Activated naive CD8-positive, alpha-beta T cell treated with anti-CD3 and anti-CD28 coated beads for 36 hours (primary cell): ENCODE data around the gene RCCD1. TPM values are rescaled to one million over a fixed set of nuclear protein-coding genes. Genes with fewer than 3 reads are reported as not detected.
"Not testable (repeated sequence)": the region's sequence is repeated elsewhere in the genome, so short reads cannot be mapped to it uniquely, and the experiment has no call there.

ENCODE experiments used
- DNase-seq: peaks from one replicate; pipeline ENCODE4 v3.0.0; 2021
- H3K27ac Mint-ChIP-seq: one replicate; pipeline ENCODE4 v1.8.0; 2022; ENCODE audit warnings: mild to moderate bottlenecking, moderate library complexity, mixed read lengths
- H3K27me3 Mint-ChIP-seq: one replicate; pipeline ENCODE4 v1.8.0; 2022; ENCODE audit warnings: mild to moderate bottlenecking, mixed read lengths
- H3K36me3 Mint-ChIP-seq: one replicate; pipeline ENCODE4 v1.8.0; 2021; ENCODE audit warnings: mild to moderate bottlenecking, mixed read lengths
- H3K4me1 Mint-ChIP-seq: one replicate; pipeline ENCODE4 v1.8.0; 2021; ENCODE audit warnings: mixed read lengths
- H3K4me3 Mint-ChIP-seq: one replicate; pipeline ENCODE4 v1.8.0; 2022; ENCODE audit warnings: mild to moderate bottlenecking, moderate library complexity, mixed read lengths
- H3K9me3 Mint-ChIP-seq: one replicate; pipeline ENCODE4 v1.8.0; 2022; ENCODE audit warnings: mixed read lengths
- total RNA-seq, 2 experiments: library from RNA; stranded (reverse); gene quantifications; one replicate each; pipeline ENCODE4 v1.2.3, GENCODE V29; 2021

RCCD1 gene, protein sequence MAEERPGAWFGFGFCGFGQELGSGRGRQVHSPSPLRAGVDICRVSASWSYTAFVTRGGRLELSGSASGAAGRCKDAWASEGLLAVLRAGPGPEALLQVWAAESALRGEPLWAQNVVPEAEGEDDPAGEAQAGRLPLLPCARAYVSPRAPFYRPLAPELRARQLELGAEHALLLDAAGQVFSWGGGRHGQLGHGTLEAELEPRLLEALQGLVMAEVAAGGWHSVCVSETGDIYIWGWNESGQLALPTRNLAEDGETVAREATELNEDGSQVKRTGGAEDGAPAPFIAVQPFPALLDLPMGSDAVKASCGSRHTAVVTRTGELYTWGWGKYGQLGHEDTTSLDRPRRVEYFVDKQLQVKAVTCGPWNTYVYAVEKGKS
- total RNA-seq, result 10 to 100 TPM; 23.3 to 23.6 TPM

DNA sequence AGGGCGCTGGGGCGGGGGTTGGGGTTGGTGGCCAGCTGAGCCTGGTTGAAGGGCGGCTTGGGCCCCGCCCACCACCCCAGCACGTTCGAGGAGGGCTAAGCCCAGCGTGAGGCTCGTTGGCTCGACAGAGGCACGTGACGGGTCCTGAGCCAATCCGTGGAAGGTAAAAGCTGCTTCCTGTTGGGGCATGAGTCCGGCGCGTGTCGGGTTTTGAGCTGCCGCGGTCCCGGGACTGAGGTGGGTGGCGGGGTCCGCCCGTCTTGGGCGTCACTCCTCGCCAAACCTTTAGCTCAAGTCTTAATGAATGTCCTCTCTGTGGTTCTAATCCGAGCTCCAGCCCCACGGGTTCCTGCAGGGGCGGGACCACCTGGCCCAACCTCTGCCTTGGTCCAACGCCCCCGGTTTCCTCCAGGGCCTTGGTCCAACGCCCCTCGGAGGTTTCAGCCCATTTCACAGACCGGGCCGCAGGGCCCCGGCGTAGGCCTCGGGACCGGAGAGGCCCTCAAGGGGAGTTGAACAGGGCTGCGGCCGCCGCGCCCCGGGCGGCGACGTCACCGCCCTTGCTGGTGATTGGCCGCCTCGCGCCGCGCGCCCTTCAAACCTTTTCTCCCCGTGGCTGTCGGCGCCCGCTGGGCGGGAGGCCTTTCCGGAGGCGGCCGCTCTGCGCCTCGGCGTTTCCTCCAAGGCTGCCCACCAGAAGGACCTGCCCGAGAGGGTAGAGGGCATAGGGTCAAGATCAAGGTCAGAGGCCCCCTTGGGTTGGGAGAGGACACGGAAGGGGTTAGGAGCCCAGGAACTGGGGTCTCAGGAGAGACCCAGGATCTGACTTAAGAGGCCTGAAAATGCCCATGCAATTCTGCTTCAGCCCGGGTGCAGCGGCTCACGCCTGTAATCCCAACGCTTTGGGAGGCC, at the start of gene RCCD1:
Gene RCCD1 (plus strand): TSS at position 173 of the 912 bp plus-strand sequence. CDS start 1,851 bp downstream, outside the sequence.
- H3K4me1 Mint-ChIP-seq, result peaks cover 3% of the 10 kb centered on the region

DNA sequence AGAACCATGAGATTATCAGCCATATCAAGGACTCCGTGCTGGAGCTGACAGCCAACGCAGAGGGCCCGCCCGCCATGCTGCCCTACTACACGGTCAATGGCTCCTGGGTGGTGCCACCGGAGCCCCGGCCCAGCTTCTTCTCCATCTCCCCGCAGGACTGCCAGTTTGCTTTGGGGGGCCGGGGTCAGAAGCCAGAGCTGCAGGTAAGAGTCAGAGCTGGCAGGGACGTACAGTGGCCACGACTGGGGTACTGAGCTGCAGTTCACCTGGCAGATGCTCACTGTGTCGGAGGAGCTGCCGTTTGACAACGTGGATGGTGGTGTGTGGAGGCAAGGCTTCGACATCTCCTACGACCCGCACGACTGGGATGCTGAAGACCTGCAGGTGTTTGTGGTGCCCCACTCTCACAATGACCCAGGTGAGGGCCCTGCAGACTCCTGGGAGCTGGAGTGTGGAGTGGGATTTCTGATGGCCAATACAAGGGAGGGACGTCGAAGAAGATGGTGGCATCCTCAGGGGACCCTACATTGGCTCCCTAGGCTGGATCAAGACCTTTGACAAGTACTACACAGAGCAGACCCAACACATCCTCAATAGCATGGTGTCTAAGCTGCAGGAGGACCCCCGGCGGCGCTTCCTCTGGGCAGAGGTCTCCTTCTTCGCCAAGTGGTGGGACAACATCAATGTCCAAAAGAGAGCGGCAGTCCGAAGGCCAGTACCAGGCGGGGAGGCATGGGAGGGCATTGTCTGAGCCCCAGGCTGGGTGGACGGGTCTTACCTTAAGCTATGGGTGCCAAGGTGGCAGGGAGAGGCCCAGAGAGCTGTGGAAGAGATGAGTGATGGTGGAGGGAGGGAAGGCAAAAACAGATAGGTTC, 49.1 kb upstream of the RCCD1 start:
- peaks cover 17% of the 10 kb centered on the region for H3K4me1 Mint-ChIP-seq
- no peak overlapping the region for H3K4me3 Mint-ChIP-seq
- no peaks in the 10 kb centered on the region for H3K9me3 Mint-ChIP-seq
- no peaks in the 10 kb centered on the region for H3K27me3 Mint-ChIP-seq
- H3K36me3 Mint-ChIP-seq, result peaks cover 29% of the 10 kb centered on the region
- DNase-seq, result no peak
- no peak overlapping the region for H3K27ac Mint-ChIP-seq

More for the DNA sequence above, at the start of gene RCCD1:
- Mint-ChIP-seq H3K4me3 (peak within 1 kb of the TSS; percentile 84), H3K27me3 (no peaks in the 10 kb centered on the region), H3K9me3 (no peaks in the 10 kb centered on the region), H3K27ac (peak within 1 kb of the TSS; percentile 95), H3K36me3 (peaks cover 33% of the 10 kb centered on the region)
- peak; percentile 92 for DNase-seq

DNA sequence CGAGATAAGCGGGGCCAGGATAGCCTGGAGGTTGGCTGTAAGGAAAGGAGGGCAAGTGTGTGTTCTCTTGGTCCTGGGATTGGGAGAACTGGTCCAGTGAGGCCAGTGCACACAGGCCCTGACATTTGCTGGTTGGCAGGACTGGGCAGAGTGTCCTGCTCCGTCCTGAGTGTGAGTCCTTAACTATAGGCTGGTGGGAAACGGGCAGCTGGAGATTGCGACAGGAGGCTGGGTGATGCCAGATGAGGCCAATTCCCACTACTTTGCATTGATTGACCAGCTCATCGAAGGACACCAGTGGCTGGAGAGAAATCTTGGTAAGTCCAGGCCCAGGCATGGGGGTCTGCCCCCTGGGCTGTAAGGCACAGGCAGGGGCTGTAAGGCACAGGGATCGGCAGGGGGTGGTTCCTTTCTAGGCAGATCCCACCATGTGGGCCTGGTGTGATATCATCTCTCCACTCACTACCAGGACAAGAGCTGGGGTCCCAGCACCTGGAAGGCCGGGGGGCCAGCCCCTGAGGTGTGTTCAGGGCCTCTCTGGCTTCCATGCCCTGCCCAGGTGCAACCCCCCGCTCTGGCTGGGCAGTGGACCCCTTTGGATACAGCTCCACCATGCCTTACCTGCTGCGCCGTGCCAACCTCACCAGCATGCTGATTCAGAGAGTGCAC, 48.4 kb upstream of the RCCD1 start:
- no peak overlapping the region for H3K27ac Mint-ChIP-seq
- H3K36me3 Mint-ChIP-seq, result peaks cover 29% of the 10 kb centered on the region
- no peak for DNase-seq
- H3K4me1 Mint-ChIP-seq, result peaks cover 15% of the 10 kb centered on the region
- H3K27me3 Mint-ChIP-seq, result no peaks in the 10 kb centered on the region
- no peak overlapping the region for H3K4me3 Mint-ChIP-seq
- H3K9me3 Mint-ChIP-seq, result no peaks in the 10 kb centered on the region

DNA sequence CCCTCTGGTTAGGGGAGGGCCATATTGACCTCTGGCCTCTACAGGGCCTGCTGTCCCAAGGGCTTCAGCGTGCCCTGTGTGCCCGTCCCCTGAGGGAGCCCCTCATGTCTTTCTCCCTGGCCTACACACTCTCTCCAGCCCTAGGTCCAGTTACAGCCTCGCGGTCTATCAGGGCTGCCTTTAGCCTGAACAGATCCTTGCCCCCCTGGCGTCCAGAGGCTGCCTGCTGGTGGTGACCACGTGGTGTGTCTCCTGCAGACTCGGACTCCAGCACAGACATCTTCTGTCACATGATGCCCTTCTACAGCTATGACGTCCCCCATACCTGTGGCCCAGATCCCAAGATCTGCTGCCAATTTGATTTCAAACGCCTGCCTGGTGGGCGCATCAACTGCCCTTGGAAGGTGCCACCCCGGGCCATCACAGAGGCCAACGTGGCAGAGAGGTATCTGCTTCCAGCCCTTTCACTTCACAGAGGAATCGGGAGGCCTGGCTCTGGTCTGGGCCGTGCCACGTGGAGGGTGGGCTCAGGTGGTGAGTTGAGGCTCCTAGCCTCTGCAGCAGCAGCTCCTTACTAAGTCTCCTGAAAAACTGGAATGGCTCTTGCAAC, 47.5 kb upstream of the RCCD1 start:
- H3K27me3 Mint-ChIP-seq, result no peaks in the 10 kb centered on the region
- H3K27ac Mint-ChIP-seq, result no peak overlapping the region
- no peak for DNase-seq
- no peaks in the 10 kb centered on the region for H3K9me3 Mint-ChIP-seq
- peaks cover 29% of the 10 kb centered on the region for H3K36me3 Mint-ChIP-seq
- H3K4me1 Mint-ChIP-seq, result peaks cover 6% of the 10 kb centered on the region
- no peak overlapping the region for H3K4me3 Mint-ChIP-seq

DNA sequence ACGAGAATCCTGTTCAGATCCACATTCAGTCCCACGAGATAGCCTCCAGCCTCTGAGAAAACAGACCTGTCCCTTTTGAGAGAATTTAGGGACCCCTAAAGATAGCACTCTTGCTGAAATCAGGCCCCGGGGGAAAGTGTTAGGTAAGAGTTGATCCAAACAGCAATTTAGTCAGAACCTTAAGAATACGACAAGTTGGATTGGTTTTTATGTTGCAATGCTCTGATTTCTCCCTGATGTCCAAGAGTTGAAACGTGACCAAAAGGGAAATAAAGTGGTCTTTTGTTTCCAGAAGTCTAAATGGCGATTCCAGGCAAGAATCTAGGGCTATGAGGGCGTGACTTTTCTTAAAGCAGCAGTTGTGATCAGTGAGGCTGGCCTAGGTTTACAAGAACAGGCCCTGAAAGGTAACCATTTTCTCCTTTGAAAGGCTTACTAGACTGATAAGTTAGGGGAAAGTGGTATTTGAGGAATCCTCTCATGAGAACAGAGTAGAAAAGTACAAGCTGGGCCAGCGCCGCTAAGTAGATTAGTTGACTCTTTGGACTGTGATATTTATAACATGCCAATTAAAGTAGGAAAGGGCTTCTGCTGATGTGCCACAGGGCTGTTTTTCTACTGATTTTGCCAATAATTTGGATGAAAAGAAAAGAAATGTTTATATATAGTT, 46.7 kb upstream of the RCCD1 start:
- Mint-ChIP-seq H3K27ac (no peak overlapping the region), H3K36me3 (peaks cover 29% of the 10 kb centered on the region), H3K9me3 (no peaks in the 10 kb centered on the region), H3K4me1 (peaks cover 6% of the 10 kb centered on the region), H3K4me3 (no peak overlapping the region), H3K27me3 (no peaks in the 10 kb centered on the region)
- no peak for DNase-seq

DNA sequence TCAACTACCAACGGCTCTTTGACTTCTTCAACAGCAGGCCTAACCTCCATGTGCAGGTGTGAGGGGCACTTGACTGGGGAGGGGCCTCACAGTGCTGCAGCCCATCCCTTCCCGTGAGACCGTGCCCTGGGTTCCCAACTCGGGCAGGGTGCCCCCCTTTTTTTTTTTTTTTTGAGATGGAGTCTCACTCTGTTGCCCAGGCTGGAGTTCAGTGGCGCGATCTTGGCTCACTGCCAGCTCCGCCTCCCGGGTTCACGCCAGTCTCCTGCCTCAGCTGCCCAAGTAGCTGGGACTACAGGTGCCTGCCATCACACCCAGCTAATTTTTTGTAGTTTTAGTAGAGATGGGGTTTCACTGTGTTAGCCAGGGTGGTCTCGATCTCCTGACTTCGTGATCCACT, 45.2 kb upstream of the RCCD1 start:
- peaks cover 29% of the 10 kb centered on the region for H3K36me3 Mint-ChIP-seq
- not testable (repeated sequence) for H3K9me3 Mint-ChIP-seq, H3K4me3 Mint-ChIP-seq, H3K27me3 Mint-ChIP-seq, H3K4me1 Mint-ChIP-seq, H3K27ac Mint-ChIP-seq, DNase-seq

DNA sequence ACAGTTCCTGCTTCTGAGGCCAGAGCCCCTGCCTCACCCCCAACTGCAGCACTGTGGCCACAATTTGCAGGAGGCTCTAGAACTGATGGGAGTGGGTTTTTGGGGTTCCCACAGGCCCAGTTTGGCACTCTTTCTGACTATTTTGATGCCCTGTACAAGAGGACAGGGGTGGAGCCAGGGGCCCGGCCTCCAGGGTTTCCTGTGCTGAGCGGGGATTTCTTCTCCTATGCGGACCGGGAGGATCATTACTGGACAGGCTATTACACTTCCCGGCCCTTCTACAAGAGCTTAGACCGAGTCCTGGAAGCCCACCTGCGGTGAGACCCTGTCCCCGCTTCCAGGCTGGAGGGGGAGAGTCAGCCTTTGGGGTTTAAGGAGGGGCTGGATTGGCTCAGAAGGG, 44.7 kb upstream of the RCCD1 start:
- H3K4me1 Mint-ChIP-seq, result no peaks in the 10 kb centered on the region
- H3K9me3 Mint-ChIP-seq, result no peaks in the 10 kb centered on the region
- DNase-seq, result no peak
- H3K4me3 Mint-ChIP-seq, result no peak overlapping the region
- H3K36me3 Mint-ChIP-seq, result peaks cover 27% of the 10 kb centered on the region
- H3K27me3 Mint-ChIP-seq, result no peaks in the 10 kb centered on the region
- no peak overlapping the region for H3K27ac Mint-ChIP-seq

DNA sequence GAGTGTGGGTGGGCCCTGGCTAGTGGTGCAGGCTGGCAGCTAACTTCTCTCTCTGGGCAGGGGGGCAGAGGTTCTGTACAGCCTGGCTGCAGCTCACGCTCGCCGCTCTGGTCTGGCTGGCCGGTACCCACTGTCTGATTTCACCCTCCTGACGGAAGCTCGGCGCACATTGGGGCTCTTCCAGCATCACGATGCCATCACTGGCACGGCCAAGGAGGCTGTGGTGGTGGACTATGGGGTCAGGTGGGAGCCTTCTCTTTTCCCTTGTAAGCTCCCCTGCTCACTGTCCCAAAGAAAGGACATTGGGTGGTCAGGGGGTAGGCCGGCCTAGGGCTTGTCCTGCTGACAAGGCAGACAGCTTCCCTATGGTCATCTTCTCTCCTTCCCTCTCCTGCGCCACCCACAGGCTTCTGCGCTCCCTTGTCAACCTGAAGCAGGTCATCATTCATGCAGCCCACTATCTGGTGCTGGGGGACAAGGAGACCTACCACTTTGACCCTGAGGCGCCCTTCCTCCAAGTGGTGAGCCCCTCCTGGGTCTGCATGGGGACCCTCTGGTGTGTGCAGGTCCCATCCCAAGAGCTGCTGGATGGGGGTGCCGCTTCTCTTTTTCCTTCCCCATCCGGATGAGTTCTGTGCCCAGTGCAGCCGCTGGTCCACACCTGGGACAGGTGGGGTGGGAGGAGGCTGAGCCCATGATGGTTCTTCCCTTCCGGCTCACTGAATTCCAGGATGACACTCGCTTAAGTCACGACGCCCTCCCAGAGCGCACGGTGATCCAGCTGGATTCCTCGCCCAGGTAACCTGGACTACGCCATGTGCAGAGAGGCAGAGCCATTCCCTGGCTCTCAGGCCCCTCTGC, 44.0 kb upstream of the RCCD1 start:
- no peak overlapping the region for H3K27ac Mint-ChIP-seq
- H3K4me1 Mint-ChIP-seq, result no peaks in the 10 kb centered on the region
- H3K36me3 Mint-ChIP-seq, result peaks cover 20% of the 10 kb centered on the region
- no peak overlapping the region for H3K4me3 Mint-ChIP-seq
- no peaks in the 10 kb centered on the region for H3K27me3 Mint-ChIP-seq
- no peaks in the 10 kb centered on the region for H3K9me3 Mint-ChIP-seq
- DNase-seq, result no peak

DNA sequence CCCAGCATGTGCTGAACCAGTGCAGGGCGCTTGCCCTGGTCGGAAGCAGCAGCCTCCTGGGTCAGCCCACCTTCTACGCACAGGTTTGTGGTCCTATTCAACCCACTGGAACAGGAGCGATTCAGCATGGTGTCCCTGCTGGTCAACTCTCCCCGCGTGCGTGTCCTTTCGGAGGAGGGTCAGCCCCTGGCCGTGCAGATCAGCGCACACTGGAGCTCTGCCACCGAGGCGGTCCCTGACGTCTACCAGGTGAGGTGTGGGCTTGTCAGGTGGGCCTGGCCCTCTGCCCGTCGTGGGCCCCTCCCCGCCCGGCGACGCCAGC, 43.4 kb upstream of the RCCD1 start:
- no peak overlapping the region for H3K4me3 Mint-ChIP-seq
- no peaks in the 10 kb centered on the region for H3K27me3 Mint-ChIP-seq
- H3K36me3 Mint-ChIP-seq, result peaks cover 17% of the 10 kb centered on the region
- no peak for DNase-seq
- H3K27ac Mint-ChIP-seq, result no peak overlapping the region
- no peaks in the 10 kb centered on the region for H3K9me3 Mint-ChIP-seq
- H3K4me1 Mint-ChIP-seq, result no peaks in the 10 kb centered on the region

DNA sequence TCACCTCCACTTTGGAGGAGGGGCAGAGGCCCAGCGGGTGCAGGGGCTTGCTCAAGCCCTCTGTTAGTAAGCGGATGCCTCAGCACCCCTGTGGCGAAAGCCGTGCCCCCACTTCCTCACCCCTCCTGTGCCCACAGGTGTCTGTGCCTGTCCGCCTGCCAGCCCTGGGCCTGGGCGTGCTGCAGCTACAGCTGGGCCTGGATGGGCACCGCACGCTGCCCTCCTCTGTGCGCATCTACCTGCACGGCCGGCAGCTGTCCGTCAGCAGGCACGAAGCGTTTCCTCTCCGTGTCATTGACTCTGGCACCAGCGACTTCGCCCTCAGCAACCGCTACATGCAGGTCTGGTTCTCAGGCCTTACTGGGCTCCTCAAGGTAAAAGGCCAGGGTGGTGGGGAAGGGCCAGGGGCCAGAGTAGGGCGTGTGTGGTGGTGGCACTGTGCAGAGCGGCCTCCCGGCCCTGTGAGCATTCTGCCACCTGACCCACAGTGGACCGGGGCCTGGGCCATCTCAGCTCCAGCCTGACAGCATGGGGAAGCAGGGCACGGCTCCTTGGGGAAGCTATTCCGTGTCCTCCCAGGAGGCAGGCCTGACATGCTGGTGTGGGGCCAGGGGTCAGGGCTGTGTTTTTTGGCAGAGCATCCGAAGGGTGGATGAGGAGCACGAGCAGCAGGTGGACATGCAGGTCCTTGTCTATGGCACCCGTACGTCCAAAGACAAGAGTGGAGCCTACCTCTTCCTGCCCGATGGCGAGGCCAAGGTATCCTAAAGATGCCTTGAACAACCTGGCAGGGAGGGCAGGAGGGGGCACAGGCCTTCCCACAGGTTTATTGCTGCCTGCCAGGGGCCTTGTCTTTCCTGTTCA, 42.5 kb upstream of the RCCD1 start:
- Mint-ChIP-seq H3K4me1 (no peaks in the 10 kb centered on the region), H3K27me3 (no peaks in the 10 kb centered on the region), H3K9me3 (no peaks in the 10 kb centered on the region), H3K36me3 (peaks cover 11% of the 10 kb centered on the region), H3K27ac (no peak overlapping the region), H3K4me3 (no peak overlapping the region)
- DNase-seq, result no peak

DNA sequence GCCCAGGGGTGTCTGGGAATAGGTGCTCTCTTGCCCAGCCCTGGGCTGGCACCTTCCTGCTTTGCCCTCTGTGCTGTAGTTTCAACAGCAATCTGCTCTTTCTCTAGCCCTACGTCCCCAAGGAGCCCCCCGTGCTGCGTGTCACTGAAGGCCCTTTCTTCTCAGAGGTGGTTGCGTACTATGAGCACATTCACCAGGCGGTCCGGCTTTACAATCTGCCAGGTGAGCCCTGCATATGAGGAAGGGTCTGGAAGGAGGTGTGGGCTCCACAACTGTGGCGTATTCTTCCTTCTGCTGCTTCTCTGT, 42.0 kb upstream of the RCCD1 start:
- Mint-ChIP-seq H3K9me3 (no peaks in the 10 kb centered on the region), H3K27ac (no peak overlapping the region), H3K36me3 (peaks cover 9% of the 10 kb centered on the region), H3K4me3 (no peak overlapping the region), H3K4me1 (no peaks in the 10 kb centered on the region), H3K27me3 (no peaks in the 10 kb centered on the region)
- no peak for DNase-seq

DNA sequence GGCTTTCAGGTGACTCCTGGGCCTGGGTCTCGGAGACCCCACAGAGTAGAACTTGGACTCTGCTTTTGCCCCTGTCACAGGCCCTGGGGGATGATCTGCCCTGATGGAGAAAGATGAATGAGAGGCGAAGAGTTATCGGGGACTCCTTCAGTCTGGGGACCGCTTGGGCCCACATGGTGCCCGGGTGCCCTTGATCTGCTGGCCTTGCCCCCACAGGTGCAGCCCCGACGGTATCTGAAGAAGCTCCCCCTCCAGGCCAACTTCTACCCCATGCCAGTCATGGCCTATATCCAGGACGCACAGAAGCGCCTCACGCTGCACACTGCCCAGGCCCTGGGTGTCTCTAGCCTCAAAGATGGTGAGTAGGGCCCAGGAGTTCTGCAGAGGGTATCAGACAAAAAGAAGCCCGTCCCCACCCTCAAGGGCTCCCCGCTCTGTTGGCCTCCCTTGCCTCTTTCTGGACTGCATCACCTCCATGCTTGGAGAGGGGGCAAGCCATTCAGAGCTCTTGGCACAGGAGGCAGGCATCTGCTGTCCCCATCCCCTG, 41.2 kb upstream of the RCCD1 start:
- Mint-ChIP-seq H3K36me3 (peaks cover 11% of the 10 kb centered on the region), H3K4me1 (no peaks in the 10 kb centered on the region), H3K9me3 (no peaks in the 10 kb centered on the region), H3K4me3 (no peak overlapping the region), H3K27ac (no peak overlapping the region), H3K27me3 (no peaks in the 10 kb centered on the region)
- DNase-seq, result no peak
